Type B pancreatic cell (in vitro differentiated cells): ENCODE data around the gene SFTPA2. TPM values are rescaled to one million over a fixed set of nuclear protein-coding genes. Genes with fewer than 3 reads are reported as not detected.
A peak's percentile ranks its signal among the peaks of the same experiment; 100 is the strongest.
"Not testable (repeated sequence)": the region's sequence is repeated elsewhere in the genome, so short reads cannot be mapped to it uniquely, and the experiment has no call there.

ENCODE experiments used
- DNase-seq: peaks from one replicate; pipeline ENCODE4 v3.0.0; 2021; ENCODE audit warnings: mixed read lengths; ENCODE audit not compliant: unreplicated experiment; ENCODE audit errors: extremely low spot score
- H3K27ac Mint-ChIP-seq: 2 replicates; pipeline ENCODE4 v1.8.0; 2021; ENCODE audit warnings: mild to moderate bottlenecking, mixed read lengths
- H3K27me3 Mint-ChIP-seq: 2 replicates; pipeline ENCODE4 v1.8.0; 2021; ENCODE audit warnings: mixed read lengths
- H3K36me3 Mint-ChIP-seq: 2 replicates; pipeline ENCODE4 v1.8.0; 2021; ENCODE audit warnings: mixed read lengths
- H3K4me1 Mint-ChIP-seq: one replicate; pipeline ENCODE4 v1.8.0; 2021; ENCODE audit warnings: mixed read lengths; ENCODE audit not compliant: unreplicated experiment
- H3K4me3 Mint-ChIP-seq: 2 replicates; pipeline ENCODE4 v1.8.0; 2021; ENCODE audit warnings: mild to moderate bottlenecking, mixed read lengths
- H3K9me3 Mint-ChIP-seq: 2 replicates; pipeline ENCODE4 v1.8.0; 2021; ENCODE audit warnings: mixed read lengths
- total RNA-seq: library from RNA; stranded (reverse); gene quantifications from 2 replicates; pipeline ENCODE4 v1.2.1, GENCODE V29; 2021; ENCODE audit warnings: low replicate concordance
- TF ChIP-seq, protein P1 (sequence below): fragments of 200-600 bp; sonication (generic); conservative IDR thresholded peaks from 2 replicates; pipeline ENCODE4 v1.5.0; 2021; ENCODE audit warnings: antibody characterized with exemption, mild to moderate bottlenecking

SFTPA2 gene
- total RNA-seq, 1 donor from 2014 or later = 0.99 TPM

DNA sequence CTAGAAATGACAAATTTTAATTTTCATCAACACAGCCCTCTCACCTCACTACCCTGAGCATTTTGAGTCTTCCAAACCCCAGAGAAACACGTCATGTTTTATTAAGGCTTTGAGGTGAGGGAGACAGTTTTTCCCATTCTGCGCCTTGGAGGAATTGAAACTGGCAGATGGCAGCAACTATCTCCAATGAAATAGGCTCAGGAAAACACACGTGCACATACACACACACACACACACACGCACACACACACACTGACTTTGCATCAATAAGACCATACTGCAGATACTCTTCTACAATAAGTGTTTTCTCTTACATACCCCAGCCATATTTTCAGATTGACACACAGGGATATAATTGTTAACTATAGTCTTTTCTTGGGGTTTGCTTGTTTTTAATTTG, 3.2 kb upstream of the SFTPA2 start:
- no peak for DNase-seq
- TF ChIP-seq, protein P1, sequence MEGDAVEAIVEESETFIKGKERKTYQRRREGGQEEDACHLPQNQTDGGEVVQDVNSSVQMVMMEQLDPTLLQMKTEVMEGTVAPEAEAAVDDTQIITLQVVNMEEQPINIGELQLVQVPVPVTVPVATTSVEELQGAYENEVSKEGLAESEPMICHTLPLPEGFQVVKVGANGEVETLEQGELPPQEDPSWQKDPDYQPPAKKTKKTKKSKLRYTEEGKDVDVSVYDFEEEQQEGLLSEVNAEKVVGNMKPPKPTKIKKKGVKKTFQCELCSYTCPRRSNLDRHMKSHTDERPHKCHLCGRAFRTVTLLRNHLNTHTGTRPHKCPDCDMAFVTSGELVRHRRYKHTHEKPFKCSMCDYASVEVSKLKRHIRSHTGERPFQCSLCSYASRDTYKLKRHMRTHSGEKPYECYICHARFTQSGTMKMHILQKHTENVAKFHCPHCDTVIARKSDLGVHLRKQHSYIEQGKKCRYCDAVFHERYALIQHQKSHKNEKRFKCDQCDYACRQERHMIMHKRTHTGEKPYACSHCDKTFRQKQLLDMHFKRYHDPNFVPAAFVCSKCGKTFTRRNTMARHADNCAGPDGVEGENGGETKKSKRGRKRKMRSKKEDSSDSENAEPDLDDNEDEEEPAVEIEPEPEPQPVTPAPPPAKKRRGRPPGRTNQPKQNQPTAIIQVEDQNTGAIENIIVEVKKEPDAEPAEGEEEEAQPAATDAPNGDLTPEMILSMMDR = no peak
- Mint-ChIP-seq H3K27me3 (peaks cover 28% of the 10 kb centered on the region), H3K9me3 (no peaks in the 10 kb centered on the region), H3K36me3 (no peaks in the 10 kb centered on the region), H3K27ac (no peak overlapping the region), H3K4me1 (peaks cover 5% of the 10 kb centered on the region), H3K4me3 (no peak overlapping the region)

DNA sequence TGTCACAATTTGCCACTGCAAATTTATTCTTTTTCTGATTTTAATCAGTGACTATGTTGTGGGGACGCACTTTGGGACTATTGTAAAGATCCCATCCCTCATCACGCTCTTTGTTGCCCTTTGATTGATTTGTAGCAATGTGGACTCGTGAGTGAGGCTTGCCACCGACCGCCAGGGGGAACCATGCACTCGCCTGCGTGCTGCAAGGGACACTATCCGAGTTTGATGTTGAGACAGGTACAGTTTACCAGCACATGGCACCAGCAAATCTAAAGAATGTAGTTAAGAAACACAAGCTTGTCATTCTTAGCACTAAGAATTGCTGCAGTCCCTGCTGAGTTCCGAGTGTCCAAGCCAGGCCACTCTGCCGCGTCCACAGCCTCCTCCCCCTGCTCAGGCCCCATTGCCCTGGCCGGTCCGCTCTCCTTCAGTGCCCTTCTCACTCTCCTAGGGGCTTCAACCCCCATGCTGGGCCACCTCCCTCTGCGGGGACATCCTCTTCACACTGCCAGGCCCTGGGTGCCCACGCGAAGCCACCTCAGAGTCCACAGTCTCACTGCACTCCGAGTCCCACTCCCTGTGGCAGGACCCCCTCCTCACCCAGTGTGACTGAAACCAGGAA, 2.0 kb upstream of the SFTPA2 start:
- Mint-ChIP-seq H3K9me3 (no peaks in the 10 kb centered on the region), H3K27me3 (peaks cover 30% of the 10 kb centered on the region), H3K4me1 (peaks cover 5% of the 10 kb centered on the region), H3K36me3 (no peaks in the 10 kb centered on the region), H3K4me3 (no peak overlapping the region), H3K27ac (peak overlapping the region; percentile 39)
- TF ChIP-seq, protein P1 = peak; percentile 93
- DNase-seq = no peak

DNA sequence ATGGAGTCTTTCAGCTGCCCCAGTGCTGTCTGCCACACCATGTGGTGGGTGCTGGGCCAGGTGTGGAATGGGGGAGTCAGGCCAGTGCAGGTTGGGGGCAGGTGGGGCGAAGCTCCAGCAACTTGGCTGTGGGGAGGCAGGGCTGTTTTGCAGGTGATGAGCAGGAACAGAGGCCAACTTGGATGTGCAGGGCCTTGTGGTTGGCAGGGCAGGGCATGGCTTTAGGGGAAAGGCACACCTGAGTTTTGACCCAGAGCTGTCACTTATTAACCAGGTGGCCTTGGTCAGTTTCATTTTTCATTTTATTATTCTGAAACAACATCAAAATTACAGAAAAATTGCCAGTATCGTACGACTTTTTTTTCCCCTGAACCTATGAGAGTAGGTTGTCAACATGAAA, 1.1 kb upstream of the SFTPA2 start:
- H3K4me3 Mint-ChIP-seq = no peak overlapping the region
- H3K27me3 Mint-ChIP-seq = peaks cover 29% of the 10 kb centered on the region
- no peak for DNase-seq
- H3K27ac Mint-ChIP-seq = no peak overlapping the region
- H3K9me3 Mint-ChIP-seq = no peaks in the 10 kb centered on the region
- TF ChIP-seq, protein P1 = no peak
- no peaks in the 10 kb centered on the region for H3K36me3 Mint-ChIP-seq
- peaks cover 5% of the 10 kb centered on the region for H3K4me1 Mint-ChIP-seq

DNA sequence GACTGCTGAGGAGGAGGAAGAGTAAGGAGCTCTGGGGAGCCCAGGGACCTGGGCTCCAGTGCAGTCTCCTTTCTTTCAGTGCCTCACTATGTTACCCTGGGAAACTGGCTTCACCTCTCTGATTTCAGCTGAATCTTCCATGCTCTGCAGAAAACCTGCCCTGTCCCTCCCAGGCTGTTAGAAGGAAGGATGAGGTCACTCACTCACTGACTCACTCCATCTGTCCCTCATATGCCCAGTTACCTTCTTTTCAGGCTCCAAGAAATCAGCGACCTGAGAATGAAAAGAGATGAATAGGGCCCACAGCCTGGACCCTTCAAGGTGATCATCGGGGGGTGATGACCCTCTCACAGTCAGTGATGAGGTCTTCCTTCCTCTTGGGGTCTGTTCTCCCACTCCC, 481 bp downstream of the SFTPA2 start:
- no peaks in the 10 kb centered on the region for H3K36me3 Mint-ChIP-seq
- no peak overlapping the region for H3K27ac Mint-ChIP-seq
- peaks cover 5% of the 10 kb centered on the region for H3K4me1 Mint-ChIP-seq
- no peaks in the 10 kb centered on the region for H3K9me3 Mint-ChIP-seq
- no peak overlapping the region for H3K4me3 Mint-ChIP-seq
- H3K27me3 Mint-ChIP-seq = peaks cover 29% of the 10 kb centered on the region
- TF ChIP-seq, protein P1 = no peak
- DNase-seq = no peak

DNA sequence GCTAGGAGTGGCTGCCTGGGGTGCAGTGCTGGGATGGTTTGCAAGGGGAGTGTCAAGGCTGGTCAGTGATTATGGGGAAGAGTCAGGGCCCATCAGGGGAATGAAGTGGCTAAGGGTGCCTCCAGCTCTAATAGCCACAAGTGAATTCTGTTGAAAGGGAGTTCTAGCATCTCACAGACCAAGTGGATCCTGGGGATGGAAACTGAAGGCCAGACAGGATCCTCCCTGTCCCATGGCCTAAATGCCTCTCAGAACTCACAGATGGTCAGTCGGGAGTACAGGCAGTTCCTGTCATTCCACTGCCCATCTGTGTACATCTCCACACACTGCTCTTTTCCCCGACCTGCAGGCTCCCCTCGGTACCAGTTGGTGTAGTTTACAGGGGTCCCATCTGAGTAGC, 3.2 kb downstream of the SFTPA2 start:
- H3K4me3 Mint-ChIP-seq, H3K4me1 Mint-ChIP-seq, DNase-seq, H3K27ac Mint-ChIP-seq, H3K36me3 Mint-ChIP-seq, H3K9me3 Mint-ChIP-seq: not testable (repeated sequence)
- H3K27me3 Mint-ChIP-seq = peaks cover 18% of the 10 kb centered on the region

DNA sequence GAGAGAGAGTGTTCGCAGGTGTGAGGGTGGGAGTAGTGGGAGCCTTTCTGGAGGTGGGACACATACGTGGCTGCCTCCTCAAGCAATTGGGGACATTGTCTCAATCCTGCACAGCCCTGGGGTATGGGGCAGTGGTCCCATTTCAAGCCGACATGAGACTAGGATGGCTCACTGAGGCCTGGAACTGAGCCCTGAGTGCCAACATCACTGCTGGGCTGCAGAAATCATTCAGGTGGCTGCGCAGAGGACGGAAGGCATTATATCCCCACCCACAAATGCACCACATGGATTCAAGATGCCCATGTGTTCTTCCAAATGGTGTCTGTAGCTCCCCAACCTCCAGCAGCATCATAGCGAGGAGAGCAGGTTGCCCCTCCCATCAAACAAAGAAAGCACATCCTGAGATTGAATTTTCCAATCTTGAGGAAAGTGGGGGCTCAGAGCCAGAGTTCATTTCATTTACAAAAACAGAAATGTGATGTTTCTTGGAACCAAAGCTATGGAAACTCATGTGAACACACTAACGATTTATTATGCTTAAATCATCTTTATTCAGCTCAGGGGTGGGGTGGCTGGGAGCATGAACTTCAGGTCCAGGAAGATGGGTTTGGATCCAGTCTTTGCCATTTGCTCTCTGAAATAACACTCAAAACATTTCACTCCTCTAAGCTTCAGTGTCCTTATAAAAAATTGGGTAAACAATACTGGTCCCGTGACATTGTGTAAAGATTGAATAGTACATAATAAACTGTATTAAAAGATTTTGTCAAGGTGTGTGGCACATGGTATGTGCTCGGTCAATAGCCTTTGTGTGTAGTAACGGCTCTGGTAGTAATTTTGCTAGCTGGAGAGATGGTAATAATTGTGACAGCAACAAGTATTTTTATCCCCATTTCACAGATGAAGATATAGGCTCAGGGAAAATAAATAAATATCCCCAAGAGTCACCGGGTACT, 4.6 kb downstream of the SFTPA2 start:
- Mint-ChIP-seq H3K27me3 (peaks cover 11% of the 10 kb centered on the region), H3K27ac (no peak overlapping the region), H3K4me3 (no peak overlapping the region), H3K36me3 (no peaks in the 10 kb centered on the region), H3K9me3 (no peaks in the 10 kb centered on the region), H3K4me1 (no peaks in the 10 kb centered on the region)
- TF ChIP-seq, protein P1 = no peak
- DNase-seq = no peak
